HepG2 (cell line): ENCODE data around the gene GRB7. TPM values are rescaled to one million over a fixed set of nuclear protein-coding genes. Genes with fewer than 3 reads are reported as not detected.

ENCODE experiments used
- ARNTL ChIP-seq: sonication (generic); formaldehyde crosslinking; IDR thresholded peaks from 2 replicates; pipeline ENCODE4 v1.4.0; 2020; ENCODE audit warnings: mild to moderate bottlenecking, missing genetic modification reagents
- ATF7-NPFF ChIP-seq: sonication (generic); formaldehyde crosslinking; IDR thresholded peaks from 2 replicates; pipeline ENCODE4 v1.8.1; 2023; ENCODE audit warnings: mild to moderate bottlenecking, low read depth, missing genetic modification reagents, moderate library complexity
- KAT8 ChIP-seq: IDR thresholded peaks from 2 replicates; pipeline ENCODE4 v1.6.1; 2016; ENCODE audit warnings: missing genetic modification reagents, missing compliant biosample characterization
- LCORL ChIP-seq, 2 experiments: fragments of 450-650 bp in 1 of 2; sonication (generic) in 1 of 2; formaldehyde crosslinking in 1 of 2; IDR thresholded peaks; 2 replicates each; pipeline versions ENCODE4 v1.5.0 to v1.6.1; 2017 to 2020; ENCODE audit warnings: antibody characterized with exemption in 1 of 2, missing genetic modification reagents in 1 of 2
- LRRFIP1 ChIP-seq: sonication (generic); formaldehyde crosslinking; conservative IDR thresholded peaks from 2 replicates; pipeline ENCODE4 v1.4.0; 2020; ENCODE audit warnings: missing genetic modification reagents
- MEIS1 ChIP-seq: sonication (generic); formaldehyde crosslinking; IDR thresholded peaks from 2 replicates; pipeline ENCODE4 v1.9.0; 2021; ENCODE audit warnings: mild to moderate bottlenecking, missing genetic modification reagents, moderate library complexity, borderline replicate concordance
- TBP ChIP-seq: sonication (generic); formaldehyde crosslinking; IDR thresholded peaks from 2 replicates; pipeline ENCODE4 v1.5.0; 2020; ENCODE audit warnings: missing genetic modification reagents
- XRCC5 ChIP-seq: fragments of 200-400 bp; formaldehyde crosslinking; optimal IDR thresholded peaks from 2 replicates; pipeline ENCODE3; 2017; ENCODE audit warnings: mild to moderate bottlenecking, low read length
- ZBTB14 ChIP-seq: sonication (generic); formaldehyde crosslinking; IDR thresholded peaks from 2 replicates; pipeline ENCODE4 v1.4.0; 2020; ENCODE audit warnings: missing genetic modification reagents
- ZFP36L2 ChIP-seq: sonication (generic); formaldehyde crosslinking; IDR thresholded peaks from 2 replicates; pipeline ENCODE4 v1.4.0; 2020; ENCODE audit warnings: missing genetic modification reagents
- ZFP90 ChIP-seq: sonication (generic); formaldehyde crosslinking; IDR thresholded peaks from 2 replicates; pipeline ENCODE4 v1.8.0; 2022; ENCODE audit warnings: missing genetic modification reagents, mild to moderate bottlenecking, inconsistent platforms, borderline replicate concordance
- ZNF10 ChIP-seq: sonication (generic); formaldehyde crosslinking; IDR thresholded peaks from 2 replicates; pipeline ENCODE4 v1.4.0; 2020; ENCODE audit warnings: mild to moderate bottlenecking, low read depth, missing genetic modification reagents, borderline replicate concordance
- ZNF546 ChIP-seq: sonication (generic); formaldehyde crosslinking; conservative IDR thresholded peaks from 2 replicates; pipeline ENCODE4 v1.8.1; 2023; ENCODE audit warnings: mild to moderate bottlenecking, missing genetic modification reagents
- ZNF891 ChIP-seq: sonication (generic); formaldehyde crosslinking; IDR thresholded peaks from 2 replicates; pipeline ENCODE4 v1.5.0; 2020; ENCODE audit warnings: mild to moderate bottlenecking, missing genetic modification reagents
- polyA plus RNA-seq, 8 experiments: library from polyadenylated mRNA; depleted of rRNA in 3 of 8; stranded (reverse) in 7 of 8; unstranded in 1 of 8; fragments of >200 nt; fragmentation: Illumina TruSeq in 4 of 8; extraction: Trizol in 4 of 8; gene quantifications; 2 replicates each; pipeline versions ENCODE4 v1.2.1 to v1.2.3, GENCODE V29; 2011 to 2016; ENCODE audit warnings: low read depth in 4 of 8, missing spikeins in 1 of 8, mixed read lengths in 1 of 8; ENCODE audit not compliant: insufficient read depth in 1 of 8
- total RNA-seq, 5 experiments: library from RNA; depleted of rRNA; stranded (reverse); fragments of >200 nt; fragmentation: Illumina TruSeq; extraction: Trizol; gene quantifications; 2 replicates each; pipeline ENCODE4 v1.2.3, GENCODE V29; 2016; ENCODE audit warnings: low read depth in 1 of 5
- TF ChIP-seq, protein P1 (sequence below): IDR thresholded peaks from 2 replicates; pipeline ENCODE4 v1.6.1; 2012; ENCODE audit warnings: low read length, improper control_type of control experiment

Gene GRB7
- total and polyA plus RNA-seq, 2 of the 13 experiments (the other 11 are each of a cell fraction or from before 2014, with no cell fraction given): 60.2 to 77.7 TPM

GRCh38 chr17:39737760-39738567 is at the start of gene GRB7 (continued):
- TF ChIP-seq KAT8: no peak; the same call in 1 of the 2 replicates
- peak; percentile 45; the same call in 1 of the 2 replicates for TF ChIP-seq ARNTL (CRISPR knock-in tag)
- no peak for TF ChIP-seq ZFP36L2 (CRISPR knock-in tag)
- TF ChIP-seq ZNF10 (CRISPR knock-in tag): no peak
- no peak for TF ChIP-seq ATF7-NPFF (CRISPR knock-in tag)
- TF ChIP-seq TBP (CRISPR knock-in tag): no peak
- TF ChIP-seq LCORL (IDR thresholded peaks at IDR 0.05): no peak
- peak; percentile 65 for TF ChIP-seq LCORL (CRISPR knock-in tag; IDR thresholded peaks at IDR 0.05)
- TF ChIP-seq ZFP90: peak; percentile 96
- 0 out of 2 replicates have a peak, but pooled peaks have one; percentile 41 for TF ChIP-seq MEIS1
- TF ChIP-seq, protein P1, sequence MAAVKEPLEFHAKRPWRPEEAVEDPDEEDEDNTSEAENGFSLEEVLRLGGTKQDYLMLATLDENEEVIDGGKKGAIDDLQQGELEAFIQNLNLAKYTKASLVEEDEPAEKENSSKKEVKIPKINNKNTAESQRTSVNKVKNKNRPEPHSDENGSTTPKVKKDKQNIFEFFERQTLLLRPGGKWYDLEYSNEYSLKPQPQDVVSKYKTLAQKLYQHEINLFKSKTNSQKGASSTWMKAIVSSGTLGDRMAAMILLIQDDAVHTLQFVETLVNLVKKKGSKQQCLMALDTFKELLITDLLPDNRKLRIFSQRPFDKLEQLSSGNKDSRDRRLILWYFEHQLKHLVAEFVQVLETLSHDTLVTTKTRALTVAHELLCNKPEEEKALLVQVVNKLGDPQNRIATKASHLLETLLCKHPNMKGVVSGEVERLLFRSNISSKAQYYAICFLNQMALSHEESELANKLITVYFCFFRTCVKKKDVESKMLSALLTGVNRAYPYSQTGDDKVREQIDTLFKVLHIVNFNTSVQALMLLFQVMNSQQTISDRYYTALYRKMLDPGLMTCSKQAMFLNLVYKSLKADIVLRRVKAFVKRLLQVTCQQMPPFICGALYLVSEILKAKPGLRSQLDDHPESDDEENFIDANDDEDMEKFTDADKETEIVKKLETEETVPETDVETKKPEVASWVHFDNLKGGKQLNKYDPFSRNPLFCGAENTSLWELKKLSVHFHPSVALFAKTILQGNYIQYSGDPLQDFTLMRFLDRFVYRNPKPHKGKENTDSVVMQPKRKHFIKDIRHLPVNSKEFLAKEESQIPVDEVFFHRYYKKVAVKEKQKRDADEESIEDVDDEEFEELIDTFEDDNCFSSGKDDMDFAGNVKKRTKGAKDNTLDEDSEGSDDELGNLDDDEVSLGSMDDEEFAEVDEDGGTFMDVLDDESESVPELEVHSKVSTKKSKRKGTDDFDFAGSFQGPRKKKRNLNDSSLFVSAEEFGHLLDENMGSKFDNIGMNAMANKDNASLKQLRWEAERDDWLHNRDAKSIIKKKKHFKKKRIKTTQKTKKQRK: no peak
- TF ChIP-seq ZNF546 (CRISPR knock-in tag): 0 out of 2 replicates have a peak, but pooled peaks have one; percentile 20
- TF ChIP-seq XRCC5: no peak
- peak; percentile 48; the same call in 1 of the 2 replicates for TF ChIP-seq ZNF891 (CRISPR knock-in tag)
- no peak for TF ChIP-seq ZBTB14 (CRISPR knock-in tag)
- TF ChIP-seq LRRFIP1: no peak
